ENCODE measurements around the gene LRRN4CL.

LRRN4CL gene

GRCh38 chr11:62645946-62646824, 43.1 kb downstream of the LRRN4CL start, which contains the start of gene GANAB:
Gene GANAB, minus strand, starts transcription at chr11:62646613. Its CDS starts 14 bp downstream, at chr11:62646599.
- peak; percentile 86 for DNase-seq

DNA sequence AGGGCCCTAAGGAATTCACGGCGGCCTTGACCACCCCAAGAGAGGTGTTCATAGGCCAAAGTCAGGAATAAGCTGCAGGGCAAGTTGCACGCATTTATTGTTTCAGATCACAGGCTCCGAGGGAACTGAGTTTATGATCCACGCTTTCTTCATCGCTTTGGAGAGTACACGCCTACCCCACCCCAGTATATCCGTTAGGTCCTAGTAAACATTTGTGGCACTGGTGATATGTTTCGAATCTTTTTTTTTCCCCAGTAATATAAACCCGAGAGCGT, 43.7 kb downstream of the LRRN4CL start:
- no peak for DNase-seq

- no peak for DNase-seq
Measured at GRCh38 chr11:62644220-62644619, 45.1 kb downstream of the LRRN4CL start.
